B cell (primary cell): ENCODE measurements around the gene IQCK. TPM values are rescaled to one million over a fixed set of nuclear protein-coding genes. Genes with fewer than 3 reads are reported as not detected.

ENCODE experiments used
- ATAC-seq: fragments of 200-7000 bp; cut with Tn5 transposase; one replicate; pipeline ENCODE4 v1.10.0; 2021; ENCODE audit warnings: low read depth, mild to moderate bottlenecking, moderate number of reproducible peaks, moderate library complexity
- CTCF ChIA-PET: fragments of 350-600 bp; sonication (Branson Sonifier 250); formaldehyde crosslinking; loops from one replicate; lab custom pipeline; 2021; ENCODE audit warnings: antibody characterized with exemption, inconsistent platforms; lab: Charles Lee
- POLR2A ChIA-PET: fragments of 350-600 bp; sonication (Branson Sonifier 250); formaldehyde crosslinking; loops from one replicate; lab custom pipeline; 2021; ENCODE audit warnings: antibody characterized with exemption; lab: Charles Lee
- DNase-seq: peaks from one replicate; pipeline ENCODE4 v3.0.0; 2013
- H2AFZ ChIP-seq: 2 replicates; pipeline ENCODE4 v1.6.1; 2012; ENCODE audit warnings: mild to moderate bottlenecking, low read depth, low read length; ENCODE audit not compliant: insufficient read depth, poor library complexity, severe bottlenecking
- H3K27ac ChIP-seq, 2 donors: 1 replicate in 1 of 2; 2 replicates in 1 of 2; pipeline ENCODE4 v1.5.1; 2012 to 2013; ENCODE audit warnings: low read length in 2 of 2, mild to moderate bottlenecking in 2 of 2, moderate library complexity in 1 of 2
- H3K27me3 ChIP-seq, 4 experiments: fragments of 200-600 bp in 1 of 4; sonication (generic) in 1 of 4; replicated peaks in 1 of 4; 1 replicate in 2 of 4; 2 replicates in 2 of 4; pipeline versions ENCODE4 v1.6.1 to v1.7.0; 2013 to 2016; ENCODE audit warnings: low read length in 3 of 4, mild to moderate bottlenecking in 2 of 4, mixed read lengths in 1 of 4, moderate library complexity in 1 of 4; ENCODE audit not compliant: insufficient read depth in 4 of 4, control insufficient read depth in 3 of 4; ENCODE audit errors: control extremely low read depth in 1 of 4
- H3K36me3 ChIP-seq, 2 experiments: replicated peaks in 1 of 2; 1 replicate in 1 of 2; 2 replicates in 1 of 2; pipeline versions ENCODE4 v1.6.1 to v1.7.1; 2013; ENCODE audit warnings: low read length in 1 of 2; ENCODE audit not compliant: insufficient read depth in 2 of 2, control insufficient read depth in 1 of 2; ENCODE audit errors: control extremely low read depth in 1 of 2, extremely low read depth in 1 of 2
- H3K4me1 ChIP-seq, 2 donors: fragments of 200-600 bp in 1 of 2; sonication (generic) in 1 of 2; 1 replicate in 1 of 2; 2 replicates in 1 of 2; pipeline versions ENCODE4 v1.5.1 to v1.6.1; 2013 to 2017; ENCODE audit warnings: low read length in 2 of 2; ENCODE audit not compliant: control insufficient read depth in 2 of 2, insufficient read depth in 2 of 2
- H3K4me2 ChIP-seq: replicated peaks from 2 replicates; pipeline ENCODE3; 2012; ENCODE audit warnings: mild to moderate bottlenecking, low read depth, low read length; ENCODE audit not compliant: poor library complexity, severe bottlenecking
- H3K4me3 ChIP-seq, 5 experiments: fragments of 200-600 bp in 1 of 5; sonication (generic) in 1 of 5; 1 replicate in 3 of 5; 2 replicates in 2 of 5; pipeline versions ENCODE4 v1.5.1 to v1.7.0; 2011 to 2016; ENCODE audit warnings: low read length in 4 of 5, mild to moderate bottlenecking in 4 of 5, low read depth in 2 of 5, control low read depth in 1 of 5, moderate library complexity in 1 of 5; ENCODE audit not compliant: insufficient read depth in 1 of 5; ENCODE audit errors: control extremely low read depth in 1 of 5, extremely low read depth in 1 of 5
- H3K79me2 ChIP-seq: fragments of 200-600 bp; sonication (generic); one replicate; pipeline ENCODE4 v1.6.0; 2016; ENCODE audit warnings: low read length; ENCODE audit not compliant: control insufficient read depth, insufficient read depth
- H3K9ac ChIP-seq: fragments of 200-600 bp; sonication (generic); 2 replicates; pipeline ENCODE4 v1.6.1; 2017; ENCODE audit warnings: mild to moderate bottlenecking, low read length, moderate library complexity
- H3K9me3 ChIP-seq, 3 donors: one replicate each; pipeline versions ENCODE4 v1.6.1 to v1.7.1; 2013; ENCODE audit warnings: low read length in 2 of 3; ENCODE audit not compliant: control insufficient read depth in 2 of 3, insufficient read depth in 1 of 3; ENCODE audit errors: control extremely low read depth in 1 of 3
- H4K20me1 ChIP-seq: 2 replicates; pipeline ENCODE4 v1.6.0; 2012; ENCODE audit warnings: mild to moderate bottlenecking, low read length; ENCODE audit not compliant: insufficient read depth, control insufficient read depth, poor library complexity, severe bottlenecking
- H3K27ac Mint-ChIP-seq: one replicate; pipeline ENCODE4 v1.8.0; 2021; ENCODE audit warnings: mixed read lengths
- H3K27me3 Mint-ChIP-seq: one replicate; pipeline ENCODE4 v1.8.0; 2021; ENCODE audit warnings: mixed read lengths
- H3K4me1 Mint-ChIP-seq: one replicate; pipeline ENCODE4 v1.8.0; 2021; ENCODE audit warnings: mixed read lengths
- H3K4me3 Mint-ChIP-seq: one replicate; pipeline ENCODE4 v1.8.0; 2021; ENCODE audit warnings: mixed read lengths
- H3K9me3 Mint-ChIP-seq: one replicate; pipeline ENCODE4 v1.8.0; 2022; ENCODE audit warnings: mixed read lengths; ENCODE audit not compliant: insufficient read depth
- CTCF ChIP-seq: fragments of 200-600 bp; IDR thresholded peaks from one replicate; pipeline ENCODE4 v1.8.0; 2022; ENCODE audit warnings: antibody characterized with exemption, mild to moderate bottlenecking
- EZH2 ChIP-seq: IDR thresholded peaks from 2 replicates; pipeline ENCODE4 v1.6.1; 2012; ENCODE audit warnings: borderline replicate concordance, low read depth, mild to moderate bottlenecking, moderate library complexity, low read length; ENCODE audit not compliant: insufficient read depth, poor library complexity, severe bottlenecking
- WGBS: methylation state at CpG from one replicate; pipeline ENCODE4 v1.1.5; 2013; ENCODE audit warnings: missing lambda C conversion rate; ENCODE audit not compliant: insufficient coverage; 5-methylcytosine and 5-hydroxymethylcytosine counted together
- intact Hi-C: fragments of 100-400 bp; cut with micrococcal nuclease; formaldehyde crosslinking; loops from one replicate; pipeline ENCODE4 v1.10.0; 2022
- polyA plus RNA-seq: library from polyadenylated mRNA; depleted of rRNA; stranded (reverse); fragments of >200 nt; gene quantifications from 2 replicates; pipeline ENCODE4 v1.2.3, GENCODE V29; 2012
- total RNA-seq, 2 donors: library from RNA; stranded (reverse); fragments of 120-200 nt in 1 of 2; gene quantifications; 1 replicate in 1 of 2; 2 replicates in 1 of 2; pipeline versions ENCODE4 v1.2.3 to v1.2.4, GENCODE V29; 2013 to 2022

The IQCK gene
- total and polyA plus RNA-seq, 2 donors (not counting 1 experiment from before 2014, with no cell fraction given): 1.00 to 3.0 TPM

GRCh38 chr16:19842426-19843157 lies 124.5 kb downstream of the IQCK start:
- Histone ChIP-seq H2AFZ (no peak overlapping the region), H3K79me2 (no peaks in the 10 kb centered on the region), H3K4me1 (no peaks in the 10 kb centered on the region), H3K36me3 (no peaks in the 10 kb centered on the region), H3K27me3 (no peaks in the 10 kb centered on the region), H3K4me2 (no peak overlapping the region), H3K4me3 (no peak overlapping the region), H3K27ac (no peak overlapping the region), H3K9ac (no peak overlapping the region), H3K9me3 (no peaks in the 10 kb centered on the region), H4K20me1 (no peaks in the 10 kb centered on the region)
- no peaks in the 10 kb centered on the region for H3K4me1 Mint-ChIP-seq
- POLR2A ChIA-PET: no interaction called here
- DNase-seq: no peak
- no peaks in the 10 kb centered on the region for H3K9me3 Mint-ChIP-seq
- H3K27me3 Mint-ChIP-seq: peaks cover 3% of the 10 kb centered on the region
- ATAC-seq: no peak
- no peak for TF ChIP-seq CTCF
- no peak for TF ChIP-seq EZH2
- WGBS: 77% methylated on average over 2 of the region's 6 CpGs
- no peak overlapping the region for H3K27ac Mint-ChIP-seq
- intact Hi-C loops: no loop called here
- H3K4me3 Mint-ChIP-seq: no peak overlapping the region
- CTCF ChIA-PET: no interaction called here

- WGBS: 60% methylated on average over 1 of the region's 1 CpG
- no peak overlapping the region for H3K27ac ChIP-seq
Measured at GRCh38 chr16:19843371-19843770, 125.3 kb downstream of the IQCK start.

More at GRCh38 chr16:19843371-19843770, 125.3 kb downstream of the IQCK start:
- Histone ChIP-seq H3K4me3 (no peak overlapping the region), H3K9me3 (no peaks in the 10 kb centered on the region), H2AFZ (no peak overlapping the region), H4K20me1 (no peaks in the 10 kb centered on the region), H3K27me3 (no peaks in the 10 kb centered on the region), H3K36me3 (no peaks in the 10 kb centered on the region), H3K79me2 (no peaks in the 10 kb centered on the region), H3K4me2 (no peak overlapping the region), H3K9ac (no peak overlapping the region), H3K4me1 (no peaks in the 10 kb centered on the region)
- no peak for ATAC-seq
- no peak for DNase-seq
- Mint-ChIP-seq H3K4me3 (no peak overlapping the region), H3K4me1 (no peaks in the 10 kb centered on the region), H3K27ac (no peak overlapping the region), H3K27me3 (peaks cover 3% of the 10 kb centered on the region), H3K9me3 (no peaks in the 10 kb centered on the region)
- intact Hi-C loops: no loop called here
- CTCF ChIA-PET: no interaction called here
- POLR2A ChIA-PET: no interaction called here
- TF ChIP-seq CTCF (no peak), EZH2 (no peak)
